A673 (cell line): ENCODE measurements around the gene EXOC8. TPM values are rescaled to one million over a fixed set of nuclear protein-coding genes. Genes with fewer than 3 reads are reported as not detected.

ENCODE experiments used
- BruUV-seq: library from RNA; stranded (reverse); fragments of 400-500 nt; replicated peaks from 2 replicates; lab custom pipeline; 2021; lab: Mats Ljungman, UMichigan
- CTCF ChIA-PET: fragments of 300-600 bp; sonication (Branson Sonifier 250); formaldehyde crosslinking; loops from one replicate; lab custom pipeline; 2022; ENCODE audit warnings: antibody characterized with exemption; lab: Charles Lee
- POLR2A ChIA-PET: fragments of 300-600 bp; sonication (Branson Sonifier 250); formaldehyde crosslinking; loops from one replicate; lab custom pipeline; 2022; ENCODE audit warnings: antibody characterized with exemption; ENCODE audit not compliant: low non-redundant PET; lab: Charles Lee
- DNase-seq: peaks from one replicate; pipeline ENCODE4 v3.0.0-alpha.2; 2015; ENCODE audit warnings: low spot score
- H3K27ac ChIP-seq: fragments of 200-600 bp; sonication (generic); 2 replicates; pipeline ENCODE4 v1.5.1; 2016; ENCODE audit warnings: mixed run types, low read depth, mild to moderate bottlenecking, mixed read lengths, antibody characterized with exemption, low read length; ENCODE audit not compliant: poor library complexity, severe bottlenecking
- H3K27me3 ChIP-seq: fragments of 200-600 bp; sonication (generic); replicated peaks from 2 replicates; pipeline ENCODE4 v1.6.1; 2017; ENCODE audit warnings: mixed run types, low read depth, mild to moderate bottlenecking, mixed read lengths, antibody characterized with exemption, low read length; ENCODE audit not compliant: insufficient read depth, poor library complexity
- H3K36me3 ChIP-seq: fragments of 200-600 bp; sonication (generic); 2 replicates; pipeline ENCODE4 v1.6.1; 2016; ENCODE audit warnings: mixed run types, mild to moderate bottlenecking, mixed read lengths, antibody characterized with exemption, low read length; ENCODE audit not compliant: insufficient read depth, poor library complexity, severe bottlenecking
- H3K4me1 ChIP-seq: fragments of 200-600 bp; sonication (generic); 2 replicates; pipeline ENCODE4 v1.6.1; 2017; ENCODE audit warnings: mixed run types, mild to moderate bottlenecking, mixed read lengths, antibody characterized with exemption, low read length; ENCODE audit not compliant: insufficient read depth, poor library complexity, severe bottlenecking
- H3K4me3 ChIP-seq: fragments of 200-600 bp; sonication (generic); 2 replicates; pipeline ENCODE4 v1.5.1; 2016; ENCODE audit warnings: low read depth, mixed run types, mild to moderate bottlenecking, mixed read lengths, low read length; ENCODE audit not compliant: poor library complexity, severe bottlenecking
- H3K9me3 ChIP-seq: fragments of 200-600 bp; sonication (generic); 2 replicates; pipeline ENCODE4 v1.6.1; 2016; ENCODE audit warnings: mixed run types, low read depth, mild to moderate bottlenecking, mixed read lengths, antibody characterized with exemption, low read length; ENCODE audit not compliant: poor library complexity, severe bottlenecking
- EZH2 ChIP-seq: fragments of 200-600 bp; sonication (generic); IDR thresholded peaks from 2 replicates; pipeline ENCODE4 v1.6.1; 2017; ENCODE audit warnings: borderline replicate concordance, low read depth, mild to moderate bottlenecking, mixed read lengths, antibody characterized with exemption, low read length; ENCODE audit not compliant: poor library complexity, severe bottlenecking
- intact Hi-C: fragments of 100-400 bp; cut with micrococcal nuclease; formaldehyde crosslinking; loops from one replicate; pipeline ENCODE4 v1.10.0; 2022; ENCODE audit not compliant: unreplicated experiment
- total RNA-seq: library from RNA; stranded (reverse); gene quantifications from 2 replicates; pipeline ENCODE4 v1.2.3, GENCODE V29; 2021
- TF ChIP-seq, protein P1 (sequence below): fragments of 300-800, 200-600 bp; sonication (generic); conservative IDR thresholded peaks from 2 replicates; pipeline ENCODE4 v1.5.1; 2017; ENCODE audit warnings: low read depth, mild to moderate bottlenecking, antibody characterized with exemption, low read length, moderate library complexity, mixed read lengths

The EXOC8 gene
- total RNA-seq, 1 experiment from 2014 or later = 13.8 TPM

DNA sequence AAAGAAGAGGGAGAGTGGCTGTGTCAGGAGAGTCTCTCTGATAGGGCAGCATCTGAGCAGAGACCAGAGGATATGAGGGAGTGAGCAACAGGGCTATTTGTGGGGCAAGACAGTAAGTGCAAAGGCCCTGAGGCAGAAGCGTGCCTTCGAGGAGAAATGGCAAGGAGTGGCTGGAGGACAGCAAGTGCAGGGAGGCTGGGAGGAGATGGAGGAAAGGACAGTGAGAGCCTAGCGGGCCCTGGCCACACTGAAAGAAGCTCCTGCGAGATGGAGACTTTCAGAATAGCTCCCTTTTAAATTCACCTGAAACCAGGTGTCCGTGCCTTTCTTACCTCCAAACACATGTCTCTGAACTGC is 25.2 kb downstream of the EXOC8 start:
- POLR2A ChIA-PET = no interaction called here
- TF ChIP-seq, protein P1, sequence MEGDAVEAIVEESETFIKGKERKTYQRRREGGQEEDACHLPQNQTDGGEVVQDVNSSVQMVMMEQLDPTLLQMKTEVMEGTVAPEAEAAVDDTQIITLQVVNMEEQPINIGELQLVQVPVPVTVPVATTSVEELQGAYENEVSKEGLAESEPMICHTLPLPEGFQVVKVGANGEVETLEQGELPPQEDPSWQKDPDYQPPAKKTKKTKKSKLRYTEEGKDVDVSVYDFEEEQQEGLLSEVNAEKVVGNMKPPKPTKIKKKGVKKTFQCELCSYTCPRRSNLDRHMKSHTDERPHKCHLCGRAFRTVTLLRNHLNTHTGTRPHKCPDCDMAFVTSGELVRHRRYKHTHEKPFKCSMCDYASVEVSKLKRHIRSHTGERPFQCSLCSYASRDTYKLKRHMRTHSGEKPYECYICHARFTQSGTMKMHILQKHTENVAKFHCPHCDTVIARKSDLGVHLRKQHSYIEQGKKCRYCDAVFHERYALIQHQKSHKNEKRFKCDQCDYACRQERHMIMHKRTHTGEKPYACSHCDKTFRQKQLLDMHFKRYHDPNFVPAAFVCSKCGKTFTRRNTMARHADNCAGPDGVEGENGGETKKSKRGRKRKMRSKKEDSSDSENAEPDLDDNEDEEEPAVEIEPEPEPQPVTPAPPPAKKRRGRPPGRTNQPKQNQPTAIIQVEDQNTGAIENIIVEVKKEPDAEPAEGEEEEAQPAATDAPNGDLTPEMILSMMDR = no peak
- no peak for TF ChIP-seq EZH2
- BruUV-seq = no TSS peak
- Histone ChIP-seq H3K4me3 (no peak overlapping the region), H3K36me3 (no peaks in the 10 kb centered on the region), H3K27me3 (no peaks in the 10 kb centered on the region), H3K4me1 (no peaks in the 10 kb centered on the region), H3K9me3 (no peaks in the 10 kb centered on the region), H3K27ac (no peak overlapping the region)
- DNase-seq = no peak
- CTCF ChIA-PET = no interaction called here
- intact Hi-C loops = no loop called here

DNA sequence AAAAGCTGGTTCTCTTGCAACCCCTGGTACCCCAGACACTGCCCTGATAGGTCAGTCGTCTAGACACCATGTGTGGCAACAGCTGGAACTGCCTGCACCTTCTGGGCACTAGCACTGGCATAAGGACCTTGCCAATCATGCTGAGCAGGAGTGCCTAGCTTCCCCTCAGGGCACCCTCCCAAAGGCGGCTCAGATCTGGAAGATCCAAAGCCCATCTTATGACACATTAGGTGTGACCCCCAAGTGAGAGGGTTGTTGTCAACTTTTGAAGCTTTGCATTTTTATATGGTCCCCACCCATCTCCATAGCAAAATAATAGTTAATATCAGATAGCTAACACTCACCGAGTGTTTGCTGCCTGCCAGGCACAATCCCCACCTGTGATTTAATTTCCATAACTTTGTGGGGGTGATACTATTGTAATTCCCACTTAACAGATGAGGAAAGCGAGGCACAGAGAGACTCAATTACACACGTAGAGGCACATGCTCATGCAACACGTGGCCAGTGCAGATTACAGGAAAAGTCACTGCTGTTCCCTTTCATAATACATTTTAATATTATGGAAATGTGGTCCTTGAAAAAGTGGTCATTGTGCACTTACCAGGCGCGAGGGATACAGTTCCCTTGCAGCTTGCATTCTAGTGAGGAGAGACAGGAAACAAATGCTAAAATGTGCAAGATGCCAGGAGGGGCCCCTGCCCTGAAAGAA is 25.8 kb downstream of the EXOC8 start:
- no peaks in the 10 kb centered on the region for H3K36me3 ChIP-seq
- intact Hi-C loops = no loop called here
- H3K27me3 ChIP-seq = no peaks in the 10 kb centered on the region
- no peak overlapping the region for H3K4me3 ChIP-seq
- DNase-seq = no peak
- no peaks in the 10 kb centered on the region for H3K4me1 ChIP-seq
- BruUV-seq = no TSS peak
- TF ChIP-seq, protein P1 = no peak
- no peak for TF ChIP-seq EZH2
- H3K27ac ChIP-seq = no peak overlapping the region
- ChIA-PET POLR2A (no interaction called here), CTCF (no interaction called here)
- H3K9me3 ChIP-seq = no peaks in the 10 kb centered on the region

DNA sequence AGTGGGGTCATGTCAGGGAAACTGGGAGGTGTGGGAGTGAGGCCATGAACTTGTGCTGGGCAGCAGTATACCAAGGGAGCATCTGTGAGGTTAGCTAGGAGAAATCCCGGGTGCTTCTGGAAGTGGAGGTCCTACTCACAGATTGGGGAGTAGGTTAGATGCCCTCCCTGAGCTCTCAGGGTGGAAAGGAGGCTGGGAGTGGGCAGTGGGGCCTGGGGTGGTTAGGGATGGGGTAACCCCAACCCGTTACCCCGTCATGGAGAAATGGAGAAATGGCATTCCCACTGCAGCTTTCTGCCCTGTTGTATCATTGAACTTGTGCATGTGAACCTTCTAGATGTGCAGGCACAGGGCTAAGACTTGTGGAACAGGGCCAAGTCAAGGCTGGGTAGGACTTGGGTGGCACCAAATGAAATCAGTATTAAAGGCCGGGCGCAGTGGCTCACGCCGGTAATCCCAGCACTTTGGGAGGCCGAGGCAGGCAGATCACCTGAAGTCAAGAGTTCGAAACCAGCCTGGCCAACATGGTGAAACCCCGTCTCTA is 27.2 kb downstream of the EXOC8 start:
- TF ChIP-seq EZH2 = no peak
- BruUV-seq = no TSS peak
- ChIA-PET CTCF (no interaction called here), POLR2A (no interaction called here)
- Histone ChIP-seq H3K27ac (no peak overlapping the region), H3K9me3 (no peaks in the 10 kb centered on the region), H3K27me3 (no peaks in the 10 kb centered on the region), H3K4me3 (no peak overlapping the region), H3K36me3 (no peaks in the 10 kb centered on the region), H3K4me1 (no peaks in the 10 kb centered on the region)
- intact Hi-C loops = no loop called here
- no peak for DNase-seq
